K562 (cell line): Measurements from ENCODE around the gene GPHN. TPM values are rescaled to one million over a fixed set of nuclear protein-coding genes. Genes with fewer than 3 reads are reported as not detected.

Experiments
- ATAC-seq: fragments of 200-7000 bp; cut with Tn5 transposase; 3 replicates; pipeline ENCODE4 v1.9.1; 2020; ENCODE audit warnings: moderate library complexity
- BruUV-seq: library from RNA; stranded (reverse); fragments of 400-500 nt; replicated peaks from 2 replicates; lab custom pipeline; 2021; lab: Mats Ljungman, UMichigan
- CTCF ChIA-PET: fragments of 300-600 bp; formaldehyde crosslinking; extraction: SDS; loops from one replicate; lab custom pipeline; 2021; ENCODE audit warnings: low intra/inter-chr PET ratio; lab: Yijun Ruan, JAX
- POLR2A ChIA-PET: fragments of 300-600, 350-650 bp; sonication (Branson Sonifier 250); formaldehyde crosslinking; extraction: SDS; loops from one replicate; lab custom pipeline; 2021; ENCODE audit warnings: antibody characterized with exemption, inconsistent platforms; lab: Yijun Ruan, JAX
- DNase-seq, 4 experiments: peaks; one replicate each; pipeline versions ENCODE4 v3.0.0 to v3.0.0-alpha.2; 2011 to 2018; ENCODE audit warnings: low spot score in 3 of 4, mixed read lengths in 3 of 4; ENCODE audit errors: extremely low read depth in 1 of 4
- FAIRE-seq: peaks from 2 replicates; lab custom pipeline; 2011; peaks lifted over from hg19 to GRCh38; lab: Jason Lieb, UNC
- H2AFZ ChIP-seq: 2 replicates; pipeline ENCODE4 v1.6.0; 2011; ENCODE audit warnings: low read depth, low read length, control low read depth, inconsistent platforms
- H3K27ac ChIP-seq: fragments of 200-600 bp; 3 replicates; pipeline ENCODE4 v1.8.0; 2011; ENCODE audit warnings: low read depth, mild to moderate bottlenecking, control low read depth, inconsistent platforms, low read length, moderate library complexity, mixed read lengths; ENCODE audit errors: extremely low read depth
- H3K27me3 ChIP-seq, 2 experiments: fragments of 300-600 bp in 1 of 2; 2 replicates in 1 of 2; 3 replicates in 1 of 2; pipeline versions ENCODE4 v1.6.0 to v1.8.0; 2011; ENCODE audit warnings: inconsistent platforms in 2 of 2, low read length in 2 of 2, mild to moderate bottlenecking in 1 of 2, mixed read lengths in 1 of 2, moderate library complexity in 1 of 2; ENCODE audit not compliant: control insufficient read depth in 2 of 2, insufficient read depth in 2 of 2
- H3K36me3 ChIP-seq: fragments of 300-600 bp; 3 replicates; pipeline ENCODE4 v1.8.0; 2011; ENCODE audit warnings: mild to moderate bottlenecking, low read length, inconsistent platforms; ENCODE audit not compliant: control insufficient read depth, insufficient read depth
- H3K4me1 ChIP-seq, 2 experiments: fragments of 200-600 bp in 1 of 2; replicated peaks in 1 of 2; 2 replicates in 1 of 2; 3 replicates in 1 of 2; pipeline versions ENCODE4 v1.5.1 to v1.8.0; 2011; ENCODE audit warnings: inconsistent platforms in 2 of 2, low read length in 2 of 2, mild to moderate bottlenecking in 1 of 2, mixed read lengths in 1 of 2, moderate library complexity in 1 of 2; ENCODE audit not compliant: control insufficient read depth in 2 of 2, insufficient read depth in 2 of 2
- H3K4me2 ChIP-seq: 2 replicates; pipeline ENCODE4 v1.6.1; 2011; ENCODE audit warnings: low read length, control low read depth, inconsistent platforms, mixed read lengths; ENCODE audit not compliant: insufficient read depth
- H3K4me3 ChIP-seq: fragments of 200-600 bp; sonication (generic), shearing (Covaris generic); 2 replicates; pipeline ENCODE4 v1.5.1; 2016; ENCODE audit warnings: control low read depth, inconsistent platforms
- H3K79me2 ChIP-seq: fragments of 200-600 bp; 3 replicates; pipeline ENCODE4 v1.8.0; 2011; ENCODE audit warnings: low read length, inconsistent platforms; ENCODE audit not compliant: control insufficient read depth, insufficient read depth
- H3K9ac ChIP-seq, 2 experiments: 2 replicates each; pipeline versions ENCODE4 v1.6.0 to v1.6.1; 2011; ENCODE audit warnings: low read depth in 2 of 2, low read length in 2 of 2, control low read depth in 1 of 2, inconsistent platforms in 1 of 2, mild to moderate bottlenecking in 1 of 2, mixed read lengths in 1 of 2; ENCODE audit not compliant: insufficient read depth in 1 of 2
- H3K9me1 ChIP-seq: one replicate; pipeline ENCODE4 v1.6.0; 2011; ENCODE audit warnings: inconsistent platforms, mild to moderate bottlenecking, low read length, moderate library complexity; ENCODE audit not compliant: control insufficient read depth, insufficient read depth
- H3K9me3 ChIP-seq: replicated peaks from 2 replicates; pipeline ENCODE4 v1.5.1; 2011; ENCODE audit warnings: low read depth, low read length, inconsistent platforms; ENCODE audit not compliant: control insufficient read depth, insufficient read depth
- H4K20me1 ChIP-seq: replicated peaks from 2 replicates; pipeline ENCODE4 v1.6.1; 2011; ENCODE audit warnings: low read length, inconsistent platforms, mixed read lengths; ENCODE audit not compliant: control insufficient read depth, insufficient read depth
- RAD21 ChIP-seq, 2 experiments: fragments of 250-450 bp in 1 of 2; fragments of 450-650 bp in 1 of 2; sonication (Bioruptor Pico) in 1 of 2; formaldehyde crosslinking in 1 of 2; IDR thresholded peaks in 1 of 2; conservative IDR thresholded peaks in 1 of 2; 2 replicates each; pipeline versions ENCODE4 v1.4.0 to v1.8.0; 2020 to 2022; ENCODE audit warnings: mild to moderate bottlenecking in 2 of 2, moderate library complexity in 1 of 2
- ZNF121 ChIP-seq: sonication (generic); formaldehyde crosslinking; conservative IDR thresholded peaks from 2 replicates; pipeline ENCODE4 v1.8.0; 2022; ENCODE audit warnings: missing genetic modification reagents
- ZNF436 ChIP-seq: fragments of 250-450, 450-650 bp; sonication (Bioruptor Pico); formaldehyde crosslinking; IDR thresholded peaks from 2 replicates; pipeline ENCODE4 v1.7.0; 2020; ENCODE audit warnings: mild to moderate bottlenecking
- WGBS: fragments of 100-300 bp; shearing (Covaris generic); methylation state at CpG from one replicate; pipeline ENCODE4 v1.1.6; 2016; ENCODE audit warnings: low coverage, mixed read lengths; ENCODE audit not compliant: insufficient coverage; ENCODE audit errors: missing lambda C conversion rate; 5-methylcytosine and 5-hydroxymethylcytosine counted together
- in situ Hi-C: fragments of 300-500 bp; cut with MboI; formaldehyde crosslinking; loops from 4 replicates; pipeline ENCODE4 v1.15.0; 2018; ENCODE audit warnings: inconsistent platforms, mixed read lengths
- intact Hi-C: fragments of 100-400 bp; cut with micrococcal nuclease; formaldehyde crosslinking; loops from 2 replicates; pipeline ENCODE4 v1.14.2; 2022
- polyA plus RNA-seq, 8 experiments: library from polyadenylated mRNA; depleted of rRNA in 4 of 8; stranded (reverse) in 5 of 8; unstranded in 3 of 8; fragments of >200 nt; fragmentation: Nextera tagmentation in 2 of 8; fragmentation: Illumina TruSeq in 1 of 8; extraction: Ambion mirVana in 2 of 8; extraction: Trizol in 1 of 8; gene quantifications; 2 replicates each; pipeline versions ENCODE4 v1.2.1 to v1.2.3, GENCODE V29; 2011 to 2014; ENCODE audit warnings: inconsistent platforms in 1 of 8, missing spikeins in 1 of 8
- total RNA-seq, 7 experiments: library from RNA; depleted of rRNA in 6 of 7; stranded (reverse); fragments of >200 nt in 6 of 7; fragmentation: Illumina TruSeq in 2 of 7; extraction: Trizol in 2 of 7; gene quantifications; 2 replicates each; pipeline versions ENCODE4 v1.2.1 to v1.2.3, GENCODE V29; 2011 to 2021; ENCODE audit warnings: low replicate concordance in 1 of 7
- TF ChIP-seq, protein P1 (sequence below): fragments of 450-650 bp; IDR thresholded peaks from 2 replicates; pipeline ENCODE4 v1.6.1; 2016
- TF ChIP-seq, protein P2 (sequence below): sonication (generic); formaldehyde crosslinking; IDR thresholded peaks from 2 replicates; pipeline ENCODE4 v1.8.0; 2022; ENCODE audit warnings: mild to moderate bottlenecking, missing genetic modification reagents
- TF ChIP-seq, protein P3 (sequence below): sonication (generic); formaldehyde crosslinking; IDR thresholded peaks from 2 replicates; pipeline ENCODE4 v1.8.0; 2022; ENCODE audit warnings: mild to moderate bottlenecking, missing genetic modification reagents, borderline replicate concordance
- TF ChIP-seq, protein P4 (sequence below), 2 experiments: IDR thresholded peaks; 2 replicates each; pipeline ENCODE4 v1.6.1; 2012; ENCODE audit warnings: improper control_type of control experiment in 2 of 2, low read depth in 2 of 2, low read length in 2 of 2, borderline replicate concordance in 1 of 2
- TF ChIP-seq, protein P5 (sequence below): fragments of 250-450 bp; sonication (Bioruptor Pico); IDR thresholded peaks from 2 replicates; pipeline ENCODE4 v1.5.0; 2022; ENCODE audit warnings: mild to moderate bottlenecking

GPHN gene
- total and polyA plus RNA-seq, 9 of the 15 experiments (the other 6 are each of a cell fraction or from before 2014, with no cell fraction given) = 5.9 to 16.0 (median 11.4) TPM

DNA sequence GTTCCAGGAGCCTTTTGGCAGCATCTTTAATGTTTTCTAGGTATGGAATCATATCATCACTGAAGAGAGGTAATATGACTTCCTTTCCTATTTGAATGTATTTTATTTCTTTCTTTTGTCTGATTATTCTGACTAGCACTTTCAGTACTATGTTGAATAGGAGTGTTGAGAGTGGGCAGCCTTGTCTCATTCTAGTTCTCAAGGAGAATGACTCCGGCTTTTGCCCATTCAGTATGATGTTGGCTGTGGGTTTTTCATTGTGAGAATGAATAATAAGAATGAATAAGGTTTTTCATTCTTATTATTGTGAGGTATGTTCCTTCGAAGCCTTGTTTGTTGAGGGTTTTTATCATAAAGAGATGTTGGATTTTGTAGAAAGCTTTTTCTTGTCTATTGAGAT lies 98.9 kb downstream of the GPHN start:
- no TSS peak for BruUV-seq
- Histone ChIP-seq H4K20me1 (no peaks in the 10 kb centered on the region), H3K4me2 (no peak overlapping the region), H3K4me3 (no peak overlapping the region), H3K9ac (no peak overlapping the region), H3K27ac (no peak overlapping the region), H3K36me3 (no peaks in the 10 kb centered on the region), H3K9me1 (no peaks in the 10 kb centered on the region), H3K79me2 (no peaks in the 10 kb centered on the region), H3K27me3 (no peaks in the 10 kb centered on the region), H3K9me3 (no peaks in the 10 kb centered on the region), H3K4me1 (no peaks in the 10 kb centered on the region), H2AFZ (no peak overlapping the region)
- WGBS = 83% methylated on average over 1 of the region's 2 CpGs
- DNase-seq (no peak), FAIRE-seq (no peak), ATAC-seq (no peak)
- in situ Hi-C loops (no loop called here), intact Hi-C loops (no loop called here)
- CTCF ChIA-PET = no interaction called here
- POLR2A ChIA-PET = no interaction called here
- TF ChIP-seq, protein P1, sequence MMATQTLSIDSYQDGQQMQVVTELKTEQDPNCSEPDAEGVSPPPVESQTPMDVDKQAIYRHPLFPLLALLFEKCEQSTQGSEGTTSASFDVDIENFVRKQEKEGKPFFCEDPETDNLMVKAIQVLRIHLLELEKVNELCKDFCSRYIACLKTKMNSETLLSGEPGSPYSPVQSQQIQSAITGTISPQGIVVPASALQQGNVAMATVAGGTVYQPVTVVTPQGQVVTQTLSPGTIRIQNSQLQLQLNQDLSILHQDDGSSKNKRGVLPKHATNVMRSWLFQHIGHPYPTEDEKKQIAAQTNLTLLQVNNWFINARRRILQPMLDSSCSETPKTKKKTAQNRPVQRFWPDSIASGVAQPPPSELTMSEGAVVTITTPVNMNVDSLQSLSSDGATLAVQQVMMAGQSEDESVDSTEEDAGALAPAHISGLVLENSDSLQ = no peak
- TF ChIP-seq ZNF121 (CRISPR knock-in tag) (no peak), RAD21 (CRISPR knock-in tag; conservative IDR thresholded peaks at IDR 0.05 in 1 of 2, IDR thresholded peaks at IDR 0.05 in 1 of 2) (no peak), ZNF436 (CRISPR knock-in tag) (no peak)
- TF ChIP-seq, protein P2, sequence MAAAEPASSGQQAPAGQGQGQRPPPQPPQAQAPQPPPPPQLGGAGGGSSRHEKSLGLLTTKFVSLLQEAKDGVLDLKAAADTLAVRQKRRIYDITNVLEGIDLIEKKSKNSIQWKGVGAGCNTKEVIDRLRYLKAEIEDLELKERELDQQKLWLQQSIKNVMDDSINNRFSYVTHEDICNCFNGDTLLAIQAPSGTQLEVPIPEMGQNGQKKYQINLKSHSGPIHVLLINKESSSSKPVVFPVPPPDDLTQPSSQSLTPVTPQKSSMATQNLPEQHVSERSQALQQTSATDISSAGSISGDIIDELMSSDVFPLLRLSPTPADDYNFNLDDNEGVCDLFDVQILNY = no peak
- TF ChIP-seq, protein P3, sequence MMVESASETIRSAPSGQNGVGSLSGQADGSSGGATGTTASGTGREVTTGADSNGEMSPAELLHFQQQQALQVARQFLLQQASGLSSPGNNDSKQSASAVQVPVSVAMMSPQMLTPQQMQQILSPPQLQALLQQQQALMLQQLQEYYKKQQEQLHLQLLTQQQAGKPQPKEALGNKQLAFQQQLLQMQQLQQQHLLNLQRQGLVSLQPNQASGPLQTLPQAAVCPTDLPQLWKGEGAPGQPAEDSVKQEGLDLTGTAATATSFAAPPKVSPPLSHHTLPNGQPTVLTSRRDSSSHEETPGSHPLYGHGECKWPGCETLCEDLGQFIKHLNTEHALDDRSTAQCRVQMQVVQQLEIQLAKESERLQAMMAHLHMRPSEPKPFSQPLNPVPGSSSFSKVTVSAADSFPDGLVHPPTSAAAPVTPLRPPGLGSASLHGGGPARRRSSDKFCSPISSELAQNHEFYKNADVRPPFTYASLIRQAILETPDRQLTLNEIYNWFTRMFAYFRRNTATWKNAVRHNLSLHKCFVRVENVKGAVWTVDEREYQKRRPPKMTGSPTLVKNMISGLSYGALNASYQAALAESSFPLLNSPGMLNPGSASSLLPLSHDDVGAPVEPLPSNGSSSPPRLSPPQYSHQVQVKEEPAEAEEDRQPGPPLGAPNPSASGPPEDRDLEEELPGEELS (CRISPR knock-in tag) = no peak
- TF ChIP-seq, protein P4, sequence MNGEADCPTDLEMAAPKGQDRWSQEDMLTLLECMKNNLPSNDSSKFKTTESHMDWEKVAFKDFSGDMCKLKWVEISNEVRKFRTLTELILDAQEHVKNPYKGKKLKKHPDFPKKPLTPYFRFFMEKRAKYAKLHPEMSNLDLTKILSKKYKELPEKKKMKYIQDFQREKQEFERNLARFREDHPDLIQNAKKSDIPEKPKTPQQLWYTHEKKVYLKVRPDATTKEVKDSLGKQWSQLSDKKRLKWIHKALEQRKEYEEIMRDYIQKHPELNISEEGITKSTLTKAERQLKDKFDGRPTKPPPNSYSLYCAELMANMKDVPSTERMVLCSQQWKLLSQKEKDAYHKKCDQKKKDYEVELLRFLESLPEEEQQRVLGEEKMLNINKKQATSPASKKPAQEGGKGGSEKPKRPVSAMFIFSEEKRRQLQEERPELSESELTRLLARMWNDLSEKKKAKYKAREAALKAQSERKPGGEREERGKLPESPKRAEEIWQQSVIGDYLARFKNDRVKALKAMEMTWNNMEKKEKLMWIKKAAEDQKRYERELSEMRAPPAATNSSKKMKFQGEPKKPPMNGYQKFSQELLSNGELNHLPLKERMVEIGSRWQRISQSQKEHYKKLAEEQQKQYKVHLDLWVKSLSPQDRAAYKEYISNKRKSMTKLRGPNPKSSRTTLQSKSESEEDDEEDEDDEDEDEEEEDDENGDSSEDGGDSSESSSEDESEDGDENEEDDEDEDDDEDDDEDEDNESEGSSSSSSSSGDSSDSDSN (IDR thresholded peaks at IDR 0.05; ENCODE audit: borderline replicate concordance in 1 of 2, low read depth in 2 of 2, low read length in 2 of 2) = no peak
- TF ChIP-seq, protein P5, sequence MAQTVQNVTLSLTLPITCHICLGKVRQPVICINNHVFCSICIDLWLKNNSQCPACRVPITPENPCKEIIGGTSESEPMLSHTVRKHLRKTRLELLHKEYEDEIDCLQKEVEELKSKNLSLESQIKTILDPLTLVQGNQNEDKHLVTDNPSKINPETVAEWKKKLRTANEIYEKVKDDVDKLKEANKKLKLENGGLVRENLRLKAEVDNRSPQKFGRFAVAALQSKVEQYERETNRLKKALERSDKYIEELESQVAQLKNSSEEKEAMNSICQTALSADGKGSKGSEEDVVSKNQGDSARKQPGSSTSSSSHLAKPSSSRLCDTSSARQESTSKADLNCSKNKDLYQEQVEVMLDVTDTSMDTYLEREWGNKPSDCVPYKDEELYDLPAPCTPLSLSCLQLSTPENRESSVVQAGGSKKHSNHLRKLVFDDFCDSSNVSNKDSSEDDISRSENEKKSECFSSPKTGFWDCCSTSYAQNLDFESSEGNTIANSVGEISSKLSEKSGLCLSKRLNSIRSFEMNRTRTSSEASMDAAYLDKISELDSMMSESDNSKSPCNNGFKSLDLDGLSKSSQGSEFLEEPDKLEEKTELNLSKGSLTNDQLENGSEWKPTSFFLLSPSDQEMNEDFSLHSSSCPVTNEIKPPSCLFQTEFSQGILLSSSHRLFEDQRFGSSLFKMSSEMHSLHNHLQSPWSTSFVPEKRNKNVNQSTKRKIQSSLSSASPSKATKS = no peak
